Stimulated activated CD4-positive, alpha-beta T cell treated with anti-CD3 and anti-CD28 coated beads, Interleukin-1b, Interleukin-23, amount 100 ng/mL, for 48 hours (primary cell): ENCODE measurements around the gene ZNF628.
"Not testable (repeated sequence)": the region's sequence is repeated elsewhere in the genome, so short reads cannot be mapped to it uniquely, and the experiment has no call there.

Experiments used
- DNase-seq: peaks from one replicate; pipeline ENCODE4 v3.0.0-alpha.2; 2020

The ZNF628 gene

GRCh38 chr19:55476100-55476775, at the start of gene ZNF628:
TSS of gene ZNF628 (plus strand) at chr19:55476617. CDS start at chr19:55479911, 3,294 bp downstream.
- DNase-seq: peak; percentile 98

- DNase-seq: no peak
Measured at GRCh38 chr19:55431183-55431582, 45.2 kb upstream of the ZNF628 start.

GRCh38 chr19:55432241-55432959, 44.0 kb upstream of the ZNF628 start:
- DNase-seq: no peak

- DNase-seq: no peak
Measured at GRCh38 chr19:55433292-55433691, 43.1 kb upstream of the ZNF628 start.

GRCh38 chr19:55434356-55434919, 42.0 kb upstream of the ZNF628 start:
- DNase-seq: no peak

- no peak for DNase-seq
Measured at GRCh38 chr19:55435020-55435419, 41.4 kb upstream of the ZNF628 start.

- no peak for DNase-seq
Measured at GRCh38 chr19:55436847-55437246, 39.6 kb upstream of the ZNF628 start.

- no peak for DNase-seq
Measured at GRCh38 chr19:55437410-55437809, 39.0 kb upstream of the ZNF628 start.

- no peak for DNase-seq
Measured at GRCh38 chr19:55439052-55439451, 37.4 kb upstream of the ZNF628 start.

GRCh38 chr19:55440411-55441105, 35.9 kb upstream of the ZNF628 start:
- DNase-seq: no peak

GRCh38 chr19:55441319-55441691, 35.1 kb upstream of the ZNF628 start:
- DNase-seq: no peak

GRCh38 chr19:55441692-55442321, 34.6 kb upstream of the ZNF628 start:
- no peak for DNase-seq

GRCh38 chr19:55442372-55442961, 34.0 kb upstream of the ZNF628 start:
- no peak for DNase-seq

GRCh38 chr19:55443045-55443823, 33.2 kb upstream of the ZNF628 start, which contains the start of gene SHISA7:
TSS of gene SHISA7 (minus strand) at chr19:55443300. CDS start at chr19:55442863, 437 bp downstream.
- DNase-seq: no peak

GRCh38 chr19:55443824-55444480, 32.5 kb upstream of the ZNF628 start:
- DNase-seq: no peak

GRCh38 chr19:55444646-55445045, 31.8 kb upstream of the ZNF628 start:
- DNase-seq: no peak

- no peak for DNase-seq
Measured at GRCh38 chr19:55446060-55446459, 30.4 kb upstream of the ZNF628 start.

GRCh38 chr19:55447421-55448174, 28.8 kb upstream of the ZNF628 start:
- DNase-seq: no peak

- DNase-seq: not testable (repeated sequence)
Measured at GRCh38 chr19:55448175-55448490, 28.3 kb upstream of the ZNF628 start.

GRCh38 chr19:55449469-55449868, 26.9 kb upstream of the ZNF628 start:
- DNase-seq: no peak
